Right lung (tissue), 5 donors: ENCODE data around the gene INPPL1. TPM values are rescaled to one million over a fixed set of nuclear protein-coding genes. Genes with fewer than 3 reads are reported as not detected.

Experiments
- DNase-seq, 2 donors: peaks; one replicate each; pipeline ENCODE4 v3.0.0-alpha.2; 2013
- polyA plus RNA-seq, 5 donors: library from polyadenylated mRNA; unstranded; fragments of 120-200 nt; gene quantifications; one replicate each; pipeline versions ENCODE4 v1.2.1 to v1.2.3, GENCODE V29; 2013; ENCODE audit warnings: inconsistent platforms in 1 of 5, low replicate concordance in 1 of 5; ENCODE audit not compliant: insufficient read length in 5 of 5, insufficient read depth in 1 of 5

The INPPL1 gene
- polyA plus RNA-seq, 5 donors = 136 to 204 (median 177) TPM

DNA sequence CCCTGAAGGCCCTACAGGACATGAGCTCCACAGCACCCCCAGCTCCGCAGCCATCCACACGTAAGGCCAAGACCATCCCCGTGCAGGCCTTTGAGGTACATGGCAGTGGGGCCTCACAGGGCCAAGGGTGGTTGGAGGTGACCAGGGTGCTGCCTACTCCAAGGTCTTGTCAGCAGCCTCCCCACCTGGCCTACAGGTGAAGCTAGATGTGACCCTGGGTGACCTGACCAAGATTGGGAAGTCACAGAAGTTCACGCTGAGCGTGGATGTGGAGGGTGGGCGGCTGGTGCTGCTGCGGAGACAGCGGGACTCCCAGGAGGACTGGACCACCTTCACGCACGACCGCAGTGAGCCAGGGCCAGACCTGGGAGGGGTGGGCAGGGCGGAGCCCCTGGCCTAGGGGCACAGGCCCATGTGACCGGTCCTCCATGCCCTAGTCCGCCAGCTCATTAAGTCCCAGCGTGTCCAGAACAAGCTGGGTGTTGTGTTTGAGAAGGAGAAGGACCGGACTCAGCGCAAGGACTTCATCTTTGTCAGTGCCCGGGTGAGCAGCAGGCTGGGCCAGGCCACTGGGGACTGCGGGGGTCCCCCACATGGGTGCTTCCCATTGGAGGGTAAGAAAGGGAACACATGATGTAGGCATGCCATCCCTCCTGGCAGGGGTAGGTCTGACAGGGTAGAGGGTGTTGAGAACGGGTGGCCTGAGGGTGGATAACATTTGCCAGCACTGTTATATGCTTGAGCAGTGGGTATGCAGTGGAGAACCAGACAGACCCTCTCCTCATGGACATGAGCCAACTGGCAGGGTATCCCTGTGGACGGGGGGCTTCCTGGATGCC, 5.6 kb downstream of the INPPL1 start:
- no peak for DNase-seq

DNA sequence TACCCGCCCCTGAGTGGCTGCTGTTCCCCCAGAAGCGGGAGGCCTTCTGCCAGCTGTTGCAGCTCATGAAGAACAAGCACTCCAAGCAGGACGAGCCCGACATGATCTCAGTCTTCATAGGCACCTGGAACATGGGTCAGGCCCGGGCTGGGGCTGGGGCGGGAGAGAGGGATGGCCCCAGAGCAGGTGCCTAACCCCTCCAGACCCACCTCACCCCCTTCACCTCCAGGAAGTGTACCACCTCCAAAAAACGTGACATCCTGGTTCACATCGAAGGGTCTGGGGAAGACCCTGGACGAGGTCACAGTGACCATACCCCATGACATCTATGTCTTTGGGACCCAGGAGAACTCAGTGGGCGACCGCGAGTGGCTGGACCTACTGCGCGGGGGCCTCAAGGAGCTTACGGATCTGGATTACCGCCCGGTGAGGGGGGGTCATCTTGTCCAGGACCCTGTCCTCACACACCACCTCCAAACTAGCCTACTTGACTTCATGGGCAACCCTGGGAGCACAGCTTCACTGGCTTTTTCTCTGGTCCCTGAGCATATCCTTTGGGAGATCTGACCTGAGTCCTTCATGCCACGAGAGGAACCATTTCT, 6.3 kb downstream of the INPPL1 start:
- DNase-seq = no peak

DNA sequence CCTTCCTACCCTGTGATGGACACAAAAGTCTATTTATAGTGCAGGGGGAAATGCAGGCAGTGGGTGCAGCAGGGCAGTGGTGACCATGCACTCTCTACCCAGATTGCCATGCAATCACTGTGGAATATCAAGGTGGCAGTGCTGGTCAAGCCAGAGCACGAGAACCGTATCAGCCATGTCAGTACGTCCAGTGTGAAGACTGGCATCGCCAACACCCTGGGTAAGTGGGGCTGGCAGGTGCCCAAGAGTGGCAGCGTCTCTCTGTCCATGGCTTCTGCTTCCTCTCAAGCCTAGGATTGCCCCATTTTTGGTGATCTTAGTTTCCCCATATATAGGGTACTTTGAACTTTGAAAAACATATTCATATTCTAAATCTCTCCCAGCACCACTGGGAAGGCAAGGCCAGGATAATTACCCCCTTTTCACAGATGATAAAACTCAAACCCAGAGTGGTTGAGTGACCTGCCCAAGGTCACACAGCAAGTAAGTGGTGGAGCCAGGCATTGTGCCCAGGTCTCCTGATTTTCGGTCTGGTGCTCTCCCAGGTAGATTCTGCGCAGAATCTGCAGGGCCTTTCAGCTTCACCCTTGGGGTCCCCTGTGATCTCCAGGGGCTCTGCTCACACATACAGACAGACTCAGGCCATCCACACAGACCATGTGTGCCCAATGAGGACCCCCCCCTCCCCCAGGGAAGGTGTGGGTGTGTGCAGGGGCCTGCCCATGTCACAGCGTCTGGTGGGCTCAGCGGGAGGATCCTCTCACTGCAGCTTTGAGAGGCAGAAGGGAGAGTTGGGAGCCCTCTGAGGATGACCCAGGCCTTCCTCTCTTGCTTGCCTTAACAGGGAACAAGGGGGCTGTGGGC, 7.1 kb downstream of the INPPL1 start:
- no peak for DNase-seq

DNA sequence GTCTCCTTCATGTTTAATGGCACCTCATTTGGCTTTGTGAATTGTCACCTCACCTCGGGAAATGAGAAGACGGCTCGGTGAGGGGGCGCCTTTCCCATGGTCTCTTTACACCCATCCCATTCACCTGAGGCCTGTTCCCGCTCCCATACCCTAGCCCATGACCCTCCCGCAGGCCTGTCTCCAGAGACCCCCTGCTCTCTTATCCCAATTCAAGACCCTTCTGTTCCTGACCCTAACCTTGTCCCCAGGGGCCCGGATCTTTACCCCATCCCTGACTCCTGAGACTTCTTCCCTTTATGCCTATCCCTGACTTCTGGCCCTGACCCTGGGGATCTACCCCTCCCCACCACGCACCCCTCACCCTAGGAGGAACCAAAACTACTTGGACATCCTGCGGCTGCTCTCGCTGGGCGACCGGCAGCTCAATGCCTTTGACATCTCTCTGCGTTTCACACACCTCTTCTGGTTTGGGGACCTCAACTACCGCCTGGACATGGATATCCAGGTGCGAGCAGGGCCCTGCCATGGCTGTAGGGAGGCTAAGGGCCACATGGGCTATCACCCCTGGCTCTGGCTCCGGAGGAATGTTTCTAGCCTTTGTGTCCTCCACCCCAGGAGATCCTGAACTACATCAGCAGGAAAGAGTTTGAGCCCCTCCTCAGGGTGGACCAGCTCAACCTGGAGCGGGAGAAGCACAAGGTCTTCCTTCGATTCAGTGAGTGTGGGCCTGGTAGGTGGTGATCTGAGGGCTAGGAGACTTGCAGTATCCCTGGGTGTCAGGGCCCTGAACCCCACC, 7.9 kb downstream of the INPPL1 start:
- DNase-seq = no peak

DNA sequence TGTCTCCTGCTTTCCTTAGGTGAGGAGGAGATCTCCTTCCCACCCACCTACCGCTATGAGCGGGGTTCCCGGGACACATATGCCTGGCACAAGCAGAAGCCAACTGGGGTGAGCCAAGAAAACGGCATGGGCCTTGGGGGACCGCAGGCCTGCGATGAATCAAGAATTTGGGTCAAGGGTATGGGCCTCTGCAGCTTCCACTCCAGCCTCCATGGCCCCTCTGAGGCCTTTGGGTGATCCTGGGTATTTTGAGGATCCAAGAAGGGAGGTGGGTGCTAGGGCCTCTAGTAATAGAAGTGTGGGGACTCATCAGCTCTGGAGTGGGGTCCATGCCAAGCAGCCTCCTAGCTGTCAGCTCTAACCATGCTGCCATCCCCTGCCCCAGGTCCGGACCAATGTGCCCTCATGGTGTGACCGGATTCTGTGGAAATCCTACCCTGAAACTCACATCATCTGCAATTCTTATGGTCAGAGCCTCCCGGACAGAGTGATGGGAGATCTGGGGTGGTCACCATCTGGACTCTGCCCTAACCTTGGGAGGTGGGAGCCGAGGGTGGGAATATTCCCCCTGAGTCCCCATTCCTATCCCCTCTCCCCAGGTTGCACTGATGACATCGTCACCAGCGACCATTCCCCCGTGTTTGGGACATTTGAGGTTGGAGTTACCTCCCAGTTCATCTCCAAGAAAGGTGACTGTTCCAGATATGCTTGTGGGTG, 8.6 kb downstream of the INPPL1 start:
- DNase-seq = no peak

DNA sequence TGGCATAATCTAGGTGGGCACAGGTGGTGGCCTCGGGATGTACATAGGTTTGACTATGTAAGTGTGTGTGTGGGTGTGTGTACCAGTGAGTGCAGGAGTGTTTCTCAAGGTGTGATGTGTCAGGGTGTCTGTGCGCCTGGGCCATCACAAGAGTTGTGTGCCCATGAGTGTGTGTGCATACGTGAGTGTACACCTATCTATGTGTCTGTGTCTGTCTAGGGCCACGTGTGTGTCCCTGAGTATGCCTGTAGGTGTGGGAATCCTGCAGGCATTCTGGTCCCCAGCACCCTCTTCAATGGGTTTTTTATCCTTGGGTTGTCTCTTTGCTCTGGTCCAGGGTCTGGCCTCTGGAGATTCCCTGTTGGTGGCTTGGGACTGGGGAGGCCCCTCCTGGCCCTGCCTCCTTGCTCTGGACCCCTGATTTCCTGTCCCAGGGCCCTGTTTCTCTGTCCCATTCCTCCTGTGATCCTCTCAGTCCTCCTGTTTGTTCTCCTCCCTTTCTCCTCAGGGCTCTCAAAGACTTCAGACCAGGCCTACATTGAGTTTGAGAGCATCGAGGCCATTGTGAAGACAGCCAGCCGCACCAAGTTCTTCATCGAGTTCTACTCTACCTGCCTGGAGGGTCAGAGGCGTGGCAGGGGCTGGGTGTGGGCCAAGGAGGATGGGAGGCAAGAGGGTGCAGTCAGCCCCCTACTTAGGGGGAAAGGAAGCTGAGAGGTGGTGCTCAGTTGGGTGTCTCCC, 9.4 kb downstream of the INPPL1 start:
- DNase-seq = no peak

DNA sequence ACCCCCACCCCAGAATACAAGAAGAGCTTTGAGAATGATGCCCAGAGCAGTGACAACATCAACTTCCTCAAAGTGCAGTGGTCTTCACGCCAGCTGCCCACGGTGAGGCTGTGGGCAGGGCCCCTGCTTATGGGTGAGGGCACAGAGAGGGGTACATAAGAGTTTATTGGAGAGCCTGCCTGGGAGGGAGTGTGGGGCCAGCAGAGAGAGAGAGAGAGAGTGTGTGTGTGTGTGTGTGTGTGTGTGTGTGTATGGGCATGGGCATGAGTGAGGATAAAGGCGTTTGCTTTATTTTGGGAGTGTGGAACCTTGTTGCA, 9.9 kb downstream of the INPPL1 start:
- no peak for DNase-seq

DNA sequence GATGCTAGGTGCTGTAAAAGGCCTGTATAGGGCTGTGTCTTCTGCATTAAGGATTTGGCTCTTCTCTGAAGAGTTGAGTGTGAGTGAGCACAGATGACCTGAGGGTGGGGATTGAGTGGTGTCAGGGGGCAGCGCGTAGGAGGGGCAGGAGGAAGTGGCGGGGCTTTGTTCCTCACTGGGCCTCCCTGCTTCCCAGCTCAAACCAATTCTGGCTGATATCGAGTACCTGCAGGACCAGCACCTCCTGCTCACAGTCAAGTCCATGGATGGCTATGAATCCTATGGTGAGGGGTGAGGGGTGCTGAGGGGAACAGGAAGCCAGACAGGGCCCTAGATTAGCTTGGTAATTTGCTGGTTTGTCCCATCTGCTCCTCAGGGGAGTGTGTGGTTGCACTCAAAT, 10.4 kb downstream of the INPPL1 start:
- DNase-seq = no peak

DNA sequence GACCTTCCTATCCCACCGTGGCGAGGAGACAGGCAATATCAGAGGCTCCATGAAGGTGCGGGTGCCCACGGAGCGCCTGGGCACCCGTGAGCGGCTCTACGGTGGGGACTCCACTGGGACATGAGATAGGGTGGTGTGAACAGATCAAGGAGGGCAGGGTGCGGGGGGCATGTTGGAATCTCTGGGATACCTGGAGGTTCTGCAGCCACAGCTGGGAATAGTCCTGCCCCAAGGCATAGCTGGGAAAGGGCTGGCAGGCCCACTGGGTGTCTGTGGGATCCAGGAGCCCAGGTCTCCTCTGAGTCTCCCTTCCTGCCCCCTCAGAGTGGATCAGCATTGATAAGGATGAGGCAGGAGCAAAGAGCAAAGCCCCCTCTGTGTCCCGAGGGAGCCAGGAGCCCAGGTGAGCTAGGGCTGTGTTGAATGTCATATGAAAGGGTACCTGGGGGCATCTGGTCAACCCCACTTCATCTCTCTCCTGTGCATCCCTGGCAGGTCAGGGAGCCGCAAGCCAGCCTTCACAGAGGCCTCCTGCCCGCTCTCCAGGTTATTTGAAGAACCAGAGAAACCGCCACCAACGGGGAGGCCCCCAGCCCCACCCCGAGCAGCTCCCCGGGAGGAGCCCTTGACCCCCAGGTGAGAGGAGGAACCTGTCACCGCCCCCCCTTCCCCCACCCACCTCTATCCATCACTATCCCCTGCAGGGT, 10.9 kb downstream of the INPPL1 start:
- no peak for DNase-seq

DNA sequence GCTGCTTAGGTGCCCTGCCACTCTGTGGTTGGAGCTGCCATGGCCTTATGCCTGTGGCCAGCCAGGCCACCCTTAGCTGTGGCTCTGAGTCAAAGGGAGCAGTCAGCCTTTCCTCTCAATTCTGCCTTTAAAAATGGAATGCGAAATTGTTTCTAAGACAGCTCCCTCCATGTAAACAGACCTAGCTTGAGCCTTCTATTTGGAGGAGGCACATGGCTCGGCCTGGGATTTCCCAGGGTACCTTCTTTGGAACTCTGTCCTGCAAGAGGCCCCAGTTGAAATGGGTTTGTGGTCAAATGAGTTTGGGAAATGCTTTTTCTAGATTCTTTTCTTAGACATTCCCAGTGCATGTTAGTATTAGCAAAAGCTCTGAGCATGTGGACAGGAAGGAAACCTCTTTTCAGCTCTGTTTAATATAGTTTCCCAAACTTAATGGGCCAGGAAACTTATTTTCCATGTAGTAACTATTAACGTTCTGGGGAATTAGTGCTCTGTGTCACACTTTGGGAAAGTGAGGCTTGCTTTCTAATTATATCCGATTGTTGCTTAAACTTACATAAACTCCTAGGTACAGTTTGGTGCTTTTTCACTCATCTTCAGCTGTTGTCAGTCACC, 11.6 kb downstream of the INPPL1 start:
- no peak for DNase-seq

DNA sequence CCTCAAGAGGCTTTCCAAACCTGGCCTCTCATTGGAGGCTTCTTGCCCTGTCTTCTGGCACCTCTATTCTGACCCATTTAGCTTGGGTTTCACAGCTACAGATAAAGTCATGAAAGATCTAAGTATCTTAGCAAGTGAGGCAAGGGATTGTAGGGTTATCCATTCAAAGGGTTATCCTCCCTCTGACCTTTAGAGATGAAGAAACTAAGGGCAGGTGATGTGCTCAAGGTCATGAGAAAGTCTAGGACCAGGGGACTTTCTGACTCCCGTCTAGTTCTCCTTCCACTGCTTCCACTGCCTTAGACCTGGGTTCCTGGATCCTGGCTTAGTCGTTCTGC, 12.2 kb downstream of the INPPL1 start:
- no peak for DNase-seq

DNA sequence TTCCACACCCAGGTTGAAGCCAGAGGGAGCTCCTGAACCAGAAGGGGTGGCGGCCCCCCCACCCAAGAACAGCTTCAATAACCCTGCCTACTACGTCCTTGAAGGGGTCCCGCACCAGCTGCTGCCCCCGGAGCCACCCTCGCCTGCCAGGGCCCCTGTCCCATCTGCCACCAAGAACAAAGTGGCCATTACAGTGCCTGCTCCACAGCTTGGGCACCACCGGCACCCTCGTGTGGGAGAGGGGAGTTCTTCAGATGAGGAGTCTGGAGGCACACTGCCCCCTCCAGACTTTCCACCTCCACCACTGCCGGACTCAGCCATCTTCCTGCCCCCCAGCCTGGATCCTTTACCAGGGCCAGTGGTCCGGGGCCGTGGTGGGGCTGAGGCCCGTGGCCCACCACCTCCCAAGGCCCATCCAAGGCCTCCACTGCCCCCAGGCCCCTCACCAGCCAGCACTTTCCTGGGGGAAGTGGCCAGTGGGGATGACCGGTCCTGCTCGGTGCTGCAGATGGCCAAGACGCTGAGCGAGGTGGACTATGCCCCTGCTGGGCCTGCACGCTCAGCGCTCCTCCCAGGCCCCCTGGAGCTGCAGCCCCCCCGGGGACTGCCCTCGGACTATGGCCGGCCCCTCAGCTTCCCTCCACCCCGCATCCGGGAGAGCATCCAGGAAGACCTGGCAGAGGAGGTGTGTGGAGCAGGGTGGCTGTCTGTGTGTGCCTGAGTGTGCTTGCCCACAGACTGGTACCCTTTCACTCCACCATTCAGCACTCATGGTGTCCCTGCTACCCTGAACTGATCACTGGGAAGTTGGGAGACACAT, 12.8 kb downstream of the INPPL1 start:
- DNase-seq = no peak

DNA sequence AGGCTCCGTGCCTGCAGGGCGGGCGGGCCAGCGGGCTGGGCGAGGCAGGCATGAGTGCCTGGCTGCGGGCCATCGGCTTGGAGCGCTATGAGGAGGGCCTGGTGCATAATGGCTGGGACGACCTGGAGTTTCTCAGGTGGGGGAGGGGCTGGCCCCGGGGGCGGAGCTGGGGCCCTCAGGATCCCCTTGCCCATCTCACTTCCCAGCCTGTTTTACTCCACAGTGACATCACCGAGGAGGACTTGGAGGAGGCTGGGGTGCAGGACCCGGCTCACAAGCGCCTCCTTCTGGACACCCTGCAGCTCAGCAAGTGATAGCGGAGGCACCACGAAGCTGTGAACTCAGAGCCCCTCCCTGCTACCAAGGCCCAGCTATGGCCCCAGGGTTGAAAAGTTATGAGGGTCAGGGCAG, 13.5 kb downstream of the INPPL1 start:
- DNase-seq = peak; percentile 48 to 52

DNA sequence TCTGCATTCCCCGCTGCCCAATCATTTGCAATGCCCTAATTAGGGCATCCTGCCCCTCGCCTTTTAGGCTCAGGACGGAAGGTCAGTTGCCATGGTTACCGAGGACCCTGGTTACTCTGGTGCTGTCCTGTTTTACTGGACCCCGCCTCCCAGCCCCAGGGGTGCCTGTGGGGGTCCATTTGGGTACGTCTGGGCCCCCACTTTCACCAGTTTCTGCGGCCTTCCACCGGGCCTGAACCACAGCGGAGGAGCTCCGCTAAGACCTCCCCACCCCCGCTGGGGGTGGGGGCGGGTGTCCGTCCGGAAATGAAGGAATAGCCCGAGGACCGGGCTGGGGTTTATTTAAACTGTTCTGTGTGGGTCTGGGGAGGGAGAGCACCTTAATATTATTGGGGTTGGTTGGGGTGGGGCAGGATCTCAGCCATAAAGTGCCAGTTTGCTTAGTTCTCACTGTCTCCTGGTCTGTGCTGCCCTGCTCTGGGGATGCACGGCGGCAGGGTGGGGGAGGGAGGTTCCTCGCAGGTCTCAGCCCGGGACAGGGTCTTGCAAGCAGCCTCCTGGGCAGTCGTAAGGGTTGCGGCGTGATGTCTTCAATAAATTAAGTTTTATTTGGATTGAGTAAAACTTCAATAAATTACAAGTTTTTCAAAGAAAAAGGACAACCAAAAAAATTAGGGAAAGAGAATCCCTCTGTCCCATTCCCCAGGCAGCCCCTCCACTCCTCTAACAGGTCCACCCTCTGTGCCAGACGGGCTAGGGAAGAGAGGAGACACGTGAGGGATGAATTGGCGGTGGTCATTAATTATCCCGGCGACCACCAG, 14.1 kb downstream of the INPPL1 start:
- DNase-seq = no peak

DNA sequence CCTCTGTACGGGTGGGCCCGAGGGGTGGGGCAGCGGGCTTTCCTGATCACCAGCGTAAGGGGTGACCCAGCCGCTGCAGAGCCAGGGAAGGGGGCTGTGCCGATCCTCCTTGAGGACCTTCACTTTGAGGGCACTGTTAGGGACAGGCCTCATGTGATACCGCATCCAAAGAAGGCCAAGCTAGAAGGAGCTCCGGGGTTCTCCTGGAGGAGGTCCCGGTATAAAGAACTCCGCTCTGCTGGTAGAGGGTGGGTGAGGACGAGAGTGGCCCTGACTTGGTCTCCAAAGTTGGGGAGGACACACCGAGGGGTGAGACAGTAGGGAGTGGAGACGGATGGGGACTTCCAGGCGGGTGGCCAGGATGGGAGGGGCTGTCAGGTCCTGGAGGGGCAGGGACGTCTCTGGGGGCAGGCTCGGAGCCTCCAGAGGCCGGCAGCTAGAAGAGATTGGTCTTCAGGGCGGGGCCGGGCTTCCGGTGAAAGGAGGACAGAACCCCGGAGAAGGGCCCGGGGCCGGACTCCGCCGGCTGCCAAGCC, 14.8 kb downstream of the INPPL1 start:
- peak; percentile 55 to 56 for DNase-seq

DNA sequence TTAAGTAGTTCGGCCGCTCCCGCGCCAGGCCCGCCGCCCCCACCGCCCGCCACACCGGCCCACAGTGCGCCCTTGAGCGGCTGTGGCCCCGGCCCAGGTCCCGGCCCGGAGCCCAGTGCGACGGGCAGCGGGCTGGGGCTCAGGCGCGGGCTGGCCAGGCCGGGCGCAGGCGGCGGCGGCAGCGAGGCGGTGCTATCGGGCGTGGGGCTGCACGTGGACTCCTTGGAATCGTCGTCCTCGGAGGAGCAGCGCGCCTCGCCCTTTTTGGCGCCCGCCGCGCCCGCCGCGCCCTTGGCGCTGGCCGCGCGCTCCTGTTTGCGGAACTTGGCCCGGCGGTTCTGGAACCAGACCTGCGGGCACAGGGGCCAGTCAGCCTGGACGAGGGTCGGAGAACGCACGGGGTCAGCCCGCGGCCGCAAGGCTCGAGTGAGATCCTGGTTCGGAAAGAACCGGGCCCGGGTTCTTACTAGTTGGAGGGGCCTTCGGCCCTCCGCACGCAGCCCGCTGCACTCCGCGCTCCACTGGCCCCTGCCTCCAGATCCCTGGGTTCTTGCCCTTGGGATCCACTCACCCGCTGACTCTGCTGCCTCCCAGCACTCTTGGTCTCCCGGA, 15.4 kb downstream of the INPPL1 start:
- DNase-seq = no peak
